Measurements from ENCODE around the gene TGFBRAP1. TPM values are rescaled to one million over a fixed set of nuclear protein-coding genes. Genes with fewer than 3 reads are reported as not detected.
A peak's percentile ranks its signal among the peaks of the same experiment; 100 is the strongest.

Gene TGFBRAP1
- total RNA-seq, 1 experiment from 2014 or later, result 26.5 TPM

- H3K4me2 ChIP-seq (ENCODE audit: low read length), result peak overlapping the region; percentile 35
- H3K9me2 ChIP-seq (replicated peaks; ENCODE audit: low read length), result no peaks in the 10 kb centered on the region
- H3K27me3 ChIP-seq (ENCODE audit: low read length), result no peaks in the 10 kb centered on the region
- H3K4me1 ChIP-seq (ENCODE audit: insufficient read depth, low read length), result peaks cover 57% of the 10 kb centered on the region
- ATAC-seq, result peak; percentile 58
- ChIA-PET POLR2A (ENCODE audit: unreplicated experiment) (no interaction called here), CTCF (no interaction called here)
- H3K79me2 ChIP-seq (ENCODE audit: low read length), result peaks cover 89% of the 10 kb centered on the region
- intact Hi-C loops (cut with micrococcal nuclease), result loop anchor here (5.0 kb wide), 1 partner anchor 33 kb away; no protein-coding TSS in a partner anchor
- H3F3A ChIP-seq (ENCODE audit: low read length, unreplicated experiment), result no peaks in the 10 kb centered on the region
- TF ChIP-seq EZH2 (IDR thresholded peaks at IDR 0.05; ENCODE audit: low read length, unreplicated experiment), result no peak
- TF ChIP-seq CTCF (conservative IDR thresholded peaks at IDR 0.05; ENCODE audit: low read depth, low read length), result no peak
- TF ChIP-seq EZH2phosphoT487 (IDR thresholded peaks at IDR 0.05; ENCODE audit: borderline replicate concordance, low read length), result no peak
- no TSS peak for BruUV-seq (replicated peaks)
- no peak overlapping the region for H2AFZ ChIP-seq (ENCODE audit: low read length)
- no peak overlapping the region for H3K4me3 ChIP-seq (ENCODE audit: low read length)
- H3K36me3 ChIP-seq (ENCODE audit: low read depth, low read length), result peaks cover 3% of the 10 kb centered on the region; the same call in 1 of the 2 replicates
- H3K27ac ChIP-seq (ENCODE audit: low read length), result peak overlapping the region; percentile 33
- no peaks in the 10 kb centered on the region for H3K9me3 ChIP-seq (ENCODE audit: low read length)
- H4K20me1 ChIP-seq (ENCODE audit: low read length), result no peaks in the 10 kb centered on the region
- H3K9ac ChIP-seq (ENCODE audit: low read length), result no peak overlapping the region
- DNase-seq, result peak; percentile 61
Measured at GRCh38 chr2:105325389-105325963, 4.1 kb downstream of the TGFBRAP1 start.

- no peaks in the 10 kb centered on the region for H4K20me1 ChIP-seq (ENCODE audit: low read length)
- no peaks in the 10 kb centered on the region for H3K9me3 ChIP-seq (ENCODE audit: low read length)
- TF ChIP-seq CTCF (conservative IDR thresholded peaks at IDR 0.05; ENCODE audit: low read depth, low read length), result no peak
- TF ChIP-seq EZH2 (IDR thresholded peaks at IDR 0.05; ENCODE audit: low read length, unreplicated experiment), result no peak
- TF ChIP-seq EZH2phosphoT487 (IDR thresholded peaks at IDR 0.05; ENCODE audit: borderline replicate concordance, low read length), result no peak
- H2AFZ ChIP-seq (ENCODE audit: low read length), result no peak overlapping the region
- intact Hi-C loops (cut with micrococcal nuclease), result loop anchor here (5.0 kb wide), 1 partner anchor 32 kb away; no protein-coding TSS in a partner anchor
- CTCF ChIA-PET, result no interaction called here
- no peak overlapping the region for H3K4me3 ChIP-seq (ENCODE audit: low read length)
- BruUV-seq (replicated peaks), result no TSS peak
- peaks cover 55% of the 10 kb centered on the region for H3K4me1 ChIP-seq (ENCODE audit: insufficient read depth, low read length)
- no peaks in the 10 kb centered on the region for H3K9me2 ChIP-seq (replicated peaks; ENCODE audit: low read length)
- POLR2A ChIA-PET (ENCODE audit: unreplicated experiment), result no interaction called here
- no peak for ATAC-seq
- peak overlapping the region; percentile 33; the same call in 1 of the 2 replicates for H3K27ac ChIP-seq (ENCODE audit: low read length)
- peaks cover 89% of the 10 kb centered on the region for H3K79me2 ChIP-seq (ENCODE audit: low read length)
- no peak for DNase-seq
- H3K36me3 ChIP-seq (ENCODE audit: low read depth, low read length), result peaks cover 3% of the 10 kb centered on the region; the same call in 1 of the 2 replicates
- no peaks in the 10 kb centered on the region for H3K27me3 ChIP-seq (ENCODE audit: low read length)
- no peak overlapping the region for H3K4me2 ChIP-seq (ENCODE audit: low read length)
- no peak overlapping the region for H3K9ac ChIP-seq (ENCODE audit: low read length)
- no peaks in the 10 kb centered on the region for H3F3A ChIP-seq (ENCODE audit: low read length, unreplicated experiment)
Measured at GRCh38 chr2:105324732-105325131, 4.8 kb downstream of the TGFBRAP1 start.

- Histone ChIP-seq H4K20me1 (ENCODE audit: low read length) (no peaks in the 10 kb centered on the region), H3K9ac (ENCODE audit: low read length) (no peak overlapping the region), H3K4me2 (ENCODE audit: low read length) (no peak overlapping the region), H3K36me3 (ENCODE audit: low read depth, low read length) (peaks cover 3% of the 10 kb centered on the region; the same call in 1 of the 2 replicates), H3K9me3 (ENCODE audit: low read length) (no peaks in the 10 kb centered on the region), H3F3A (ENCODE audit: low read length, unreplicated experiment) (no peaks in the 10 kb centered on the region), H3K9me2 (replicated peaks; ENCODE audit: low read length) (no peaks in the 10 kb centered on the region), H3K79me2 (ENCODE audit: low read length) (peaks cover 86% of the 10 kb centered on the region), H3K4me3 (ENCODE audit: low read length) (no peak overlapping the region), H3K27me3 (ENCODE audit: low read length) (no peaks in the 10 kb centered on the region), H2AFZ (ENCODE audit: low read length) (no peak overlapping the region), H3K4me1 (ENCODE audit: insufficient read depth, low read length) (peaks cover 55% of the 10 kb centered on the region), H3K27ac (ENCODE audit: low read length) (no peak overlapping the region)
- POLR2A ChIA-PET (ENCODE audit: unreplicated experiment), result no interaction called here
- ATAC-seq (no peak), DNase-seq (no peak)
- CTCF ChIA-PET, result no interaction called here
- intact Hi-C loops (cut with micrococcal nuclease), result no loop called here
- no peak for TF ChIP-seq EZH2 (IDR thresholded peaks at IDR 0.05; ENCODE audit: low read length, unreplicated experiment)
- TF ChIP-seq CTCF (conservative IDR thresholded peaks at IDR 0.05; ENCODE audit: low read depth, low read length), result no peak
- no peak for TF ChIP-seq EZH2phosphoT487 (IDR thresholded peaks at IDR 0.05; ENCODE audit: borderline replicate concordance, low read length)
- BruUV-seq (replicated peaks), result no TSS peak
Measured at GRCh38 chr2:105324101-105324500, 5.4 kb downstream of the TGFBRAP1 start.

All from PC-3 (cell line).